ENCODE data around the gene PFKFB3.
"Not testable (repeated sequence)": the region's sequence is repeated elsewhere in the genome, so short reads cannot be mapped to it uniquely, and the experiment has no call there.

PFKFB3 gene

DNA sequence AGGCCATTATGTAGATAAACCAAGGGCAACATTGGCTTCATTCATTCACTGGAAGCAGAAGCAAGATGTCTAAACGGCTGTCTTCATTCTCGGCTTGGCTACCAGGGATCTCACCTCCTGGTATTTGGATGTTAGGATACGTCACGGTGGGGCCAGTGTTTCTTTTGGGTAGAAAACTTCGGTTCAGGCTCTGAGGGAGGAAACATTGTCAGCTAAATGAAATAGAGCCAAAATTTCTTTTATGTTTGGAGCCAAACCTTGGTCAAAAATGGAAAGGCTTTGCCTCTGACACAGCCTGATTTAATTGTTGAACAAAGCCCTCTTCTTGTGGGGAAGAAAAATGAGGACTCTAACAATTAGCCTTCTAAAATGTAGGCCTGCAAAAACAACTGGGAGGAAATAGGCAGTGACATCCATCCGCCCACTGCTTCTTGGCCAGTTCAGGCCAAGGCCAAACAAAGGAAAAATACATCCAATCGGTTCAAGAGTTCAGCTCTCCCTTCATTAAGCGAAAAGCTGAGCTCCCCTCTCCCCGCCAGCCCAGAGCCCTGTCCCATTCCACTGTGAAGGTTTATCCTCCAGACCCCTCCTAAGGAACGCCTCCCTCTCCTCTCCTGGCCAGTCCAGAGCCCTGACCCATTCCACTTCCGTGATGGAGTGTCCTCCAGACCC lies 44.4 kb downstream of the PFKFB3 start:
- Mint-ChIP-seq H3K9me3 (no peaks in the 10 kb centered on the region), H3K27me3 (ENCODE audit: low read depth, poor library complexity) (peaks cover 7% of the 10 kb centered on the region), H3K4me1 (peaks cover 14% of the 10 kb centered on the region), H3K27ac (peak overlapping the region; percentile 93), H3K4me3 (no peak overlapping the region), H3K36me3 (ENCODE audit: low read depth) (peaks cover 6% of the 10 kb centered on the region)
- no peak for TF ChIP-seq CTCF (IDR thresholded peaks at IDR 0.05)
- DNase-seq, result no peak

DNA sequence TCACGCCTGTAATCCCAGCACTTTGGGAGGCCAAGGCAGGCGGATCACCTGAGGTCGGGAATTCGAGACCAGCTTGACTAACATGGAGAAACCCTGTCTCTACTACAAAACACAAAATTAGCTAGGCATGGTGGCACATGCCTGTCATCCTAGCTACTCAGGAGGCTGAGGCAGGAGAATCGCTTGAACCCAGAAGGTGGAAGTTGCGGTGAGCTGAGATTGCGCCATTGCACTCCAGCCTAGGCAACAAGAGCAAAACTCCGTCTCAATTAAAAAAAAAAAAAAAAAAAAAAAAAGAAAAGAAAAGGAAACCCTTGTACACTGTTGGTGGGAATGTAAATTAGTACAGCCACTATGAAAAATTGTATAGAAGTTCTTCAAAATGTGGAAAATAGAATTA lies 46.2 kb downstream of the PFKFB3 start:
- H3K4me1 Mint-ChIP-seq, result peaks cover 11% of the 10 kb centered on the region
- not testable (repeated sequence) for H3K4me3 Mint-ChIP-seq; DNase-seq; H3K27ac Mint-ChIP-seq; H3K9me3 Mint-ChIP-seq; H3K27me3 Mint-ChIP-seq (ENCODE audit: low read depth, poor library complexity); H3K36me3 Mint-ChIP-seq (ENCODE audit: low read depth)

DNA sequence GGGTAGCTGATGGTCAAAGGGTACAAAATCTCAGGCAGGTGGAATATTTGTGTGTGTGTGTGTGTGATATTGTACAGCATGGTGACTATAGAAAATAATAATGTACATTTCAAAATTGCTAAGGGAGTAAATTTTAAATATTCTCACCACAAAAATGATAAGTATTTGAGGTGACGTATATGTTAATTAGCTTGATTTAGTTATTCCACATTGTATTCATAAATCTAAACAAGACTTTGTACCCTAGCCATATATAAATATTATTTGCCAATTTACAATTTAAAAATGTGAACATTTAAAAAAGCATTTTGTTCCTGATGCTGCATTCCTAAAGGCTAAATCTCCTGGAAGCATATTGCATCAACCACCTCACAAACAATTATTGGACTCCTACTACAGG lies 47.0 kb downstream of the PFKFB3 start:
- H3K27ac Mint-ChIP-seq, result no peak overlapping the region
- H3K4me1 Mint-ChIP-seq, result peaks cover 11% of the 10 kb centered on the region

GRCh38 chr10:6250745-6251144 lies 48.0 kb downstream of the PFKFB3 start:
- no peak for DNase-seq
- Mint-ChIP-seq H3K9me3 (no peaks in the 10 kb centered on the region), H3K27me3 (ENCODE audit: low read depth, poor library complexity) (peaks cover 9% of the 10 kb centered on the region), H3K36me3 (ENCODE audit: low read depth) (peaks cover 10% of the 10 kb centered on the region), H3K27ac (no peak overlapping the region), H3K4me3 (no peak overlapping the region), H3K4me1 (peaks cover 15% of the 10 kb centered on the region)
- TF ChIP-seq CTCF (IDR thresholded peaks at IDR 0.05), result no peak

More for the DNA sequence above, 47.0 kb downstream of the PFKFB3 start:
- no peak for DNase-seq
- Mint-ChIP-seq H3K9me3 (no peaks in the 10 kb centered on the region), H3K27me3 (ENCODE audit: low read depth, poor library complexity) (peaks cover 9% of the 10 kb centered on the region), H3K36me3 (ENCODE audit: low read depth) (peaks cover 6% of the 10 kb centered on the region), H3K4me3 (no peak overlapping the region)
- TF ChIP-seq CTCF (IDR thresholded peaks at IDR 0.05), result no peak

DNA sequence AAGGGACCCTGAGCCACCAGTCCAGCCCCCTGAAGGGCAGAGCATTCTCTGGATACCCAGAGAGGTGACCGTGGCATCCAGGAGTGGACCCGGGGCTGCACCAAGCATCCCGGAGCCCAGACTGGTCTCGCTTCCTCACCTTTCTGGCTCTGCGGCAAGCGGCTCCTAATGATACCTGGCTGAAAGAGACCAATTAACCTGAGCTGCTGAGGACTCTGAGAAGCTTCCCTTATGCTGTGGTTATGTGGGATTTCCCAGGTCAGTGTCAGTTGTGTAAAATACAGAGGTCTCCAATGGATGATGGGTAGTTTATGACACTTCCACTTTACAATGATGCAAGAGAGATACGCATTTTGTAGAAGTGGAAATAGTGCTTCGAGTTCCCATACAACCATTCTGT lies 51.5 kb downstream of the PFKFB3 start:
- peaks cover 7% of the 10 kb centered on the region for H3K27me3 Mint-ChIP-seq (ENCODE audit: low read depth, poor library complexity)
- H3K4me1 Mint-ChIP-seq, result peaks cover 10% of the 10 kb centered on the region
- peaks cover 4% of the 10 kb centered on the region for H3K9me3 Mint-ChIP-seq
- DNase-seq, result no peak
- no peak for TF ChIP-seq CTCF (IDR thresholded peaks at IDR 0.05)
- no peak overlapping the region for H3K27ac Mint-ChIP-seq
- no peak overlapping the region for H3K4me3 Mint-ChIP-seq
- H3K36me3 Mint-ChIP-seq (ENCODE audit: low read depth), result peaks cover 32% of the 10 kb centered on the region

GRCh38 chr10:6255548-6256061 lies 52.9 kb downstream of the PFKFB3 start:
- Mint-ChIP-seq H3K36me3 (ENCODE audit: low read depth) (peaks cover 36% of the 10 kb centered on the region), H3K9me3 (peaks cover 16% of the 10 kb centered on the region), H3K27ac (peak overlapping the region; percentile 45), H3K4me1 (peaks cover 10% of the 10 kb centered on the region), H3K27me3 (ENCODE audit: low read depth, poor library complexity) (peaks cover 7% of the 10 kb centered on the region), H3K4me3 (no peak overlapping the region)
- TF ChIP-seq CTCF (IDR thresholded peaks at IDR 0.05), result no peak
- DNase-seq, result no peak
